Muscle of leg (tissue), 16 donors: ENCODE measurements around the gene TMEM132D. TPM values are rescaled to one million over a fixed set of nuclear protein-coding genes. Genes with fewer than 3 reads are reported as not detected.

ENCODE experiments used
- DNase-seq: peaks from one replicate; pipeline ENCODE4 v3.0.0; 2013
- H3K27ac ChIP-seq: one replicate; pipeline ENCODE4 v1.5.1; 2013; ENCODE audit warnings: mild to moderate bottlenecking, low read length, control low read depth
- H3K27me3 ChIP-seq: one replicate; pipeline ENCODE4 v1.6.1; 2013; ENCODE audit warnings: low read length; ENCODE audit not compliant: control insufficient read depth, insufficient read depth
- H3K36me3 ChIP-seq: one replicate; pipeline ENCODE4 v1.6.1; 2013; ENCODE audit warnings: low read length; ENCODE audit not compliant: control insufficient read depth, insufficient read depth
- H3K4me1 ChIP-seq: one replicate; pipeline ENCODE4 v1.6.1; 2013; ENCODE audit warnings: low read length; ENCODE audit not compliant: control insufficient read depth, insufficient read depth
- H3K4me3 ChIP-seq: one replicate; pipeline ENCODE4 v1.5.1; 2013; ENCODE audit warnings: low read length, control low read depth
- H3K9me3 ChIP-seq: replicated peaks from 2 replicates; pipeline ENCODE4 v1.6.1; 2013; ENCODE audit warnings: low read depth, low read length; ENCODE audit not compliant: control insufficient read depth
- WGBS: methylation state at CpG from one replicate; pipeline ENCODE4 v1.1.5; 2013; ENCODE audit warnings: missing lambda C conversion rate; ENCODE audit not compliant: insufficient coverage; 5-methylcytosine and 5-hydroxymethylcytosine counted together
- long read RNA-seq, 11 donors: transcript quantifications; one replicate each; lab custom pipeline, GENCODE V29; 2026
- polyA plus RNA-seq, 8 donors: library from polyadenylated mRNA; unstranded; fragments of 120-200 nt; gene quantifications; one replicate each; pipeline versions ENCODE4 v1.2.1 to v1.2.3, GENCODE V29; 2013; ENCODE audit warnings: inconsistent platforms in 1 of 8, low replicate concordance in 1 of 8; ENCODE audit not compliant: insufficient read length in 8 of 8, insufficient read depth in 1 of 8
- total RNA-seq: library from RNA; stranded (reverse); fragments of 120-200 nt; gene quantifications from one replicate; pipeline ENCODE4 v1.2.4, GENCODE V29; 2013

The TMEM132D gene
- total RNA-seq (0.44 TPM), polyA plus RNA-seq (1 to 10 TPM in 4 of 8 donors, under 1 TPM in 4; 0.60 to 2.0 (median 0.99) TPM)
- long read RNA-seq, donor 1, result 0 reads
- long read RNA-seq, donor 2, result 0 reads
- long read RNA-seq, donor 3, result 0 reads
- long read RNA-seq, donor 4, result 0 reads
- long read RNA-seq, donor 5, result 0 reads
- long read RNA-seq, donor 6, result 0 reads
- long read RNA-seq, donor 7, result 0 reads
- long read RNA-seq, donor 8, result 0 reads
- long read RNA-seq, donor 9, result 0 reads
- long read RNA-seq, donor 10, result 0 reads
- long read RNA-seq, donor 11, result 0 reads

DNA sequence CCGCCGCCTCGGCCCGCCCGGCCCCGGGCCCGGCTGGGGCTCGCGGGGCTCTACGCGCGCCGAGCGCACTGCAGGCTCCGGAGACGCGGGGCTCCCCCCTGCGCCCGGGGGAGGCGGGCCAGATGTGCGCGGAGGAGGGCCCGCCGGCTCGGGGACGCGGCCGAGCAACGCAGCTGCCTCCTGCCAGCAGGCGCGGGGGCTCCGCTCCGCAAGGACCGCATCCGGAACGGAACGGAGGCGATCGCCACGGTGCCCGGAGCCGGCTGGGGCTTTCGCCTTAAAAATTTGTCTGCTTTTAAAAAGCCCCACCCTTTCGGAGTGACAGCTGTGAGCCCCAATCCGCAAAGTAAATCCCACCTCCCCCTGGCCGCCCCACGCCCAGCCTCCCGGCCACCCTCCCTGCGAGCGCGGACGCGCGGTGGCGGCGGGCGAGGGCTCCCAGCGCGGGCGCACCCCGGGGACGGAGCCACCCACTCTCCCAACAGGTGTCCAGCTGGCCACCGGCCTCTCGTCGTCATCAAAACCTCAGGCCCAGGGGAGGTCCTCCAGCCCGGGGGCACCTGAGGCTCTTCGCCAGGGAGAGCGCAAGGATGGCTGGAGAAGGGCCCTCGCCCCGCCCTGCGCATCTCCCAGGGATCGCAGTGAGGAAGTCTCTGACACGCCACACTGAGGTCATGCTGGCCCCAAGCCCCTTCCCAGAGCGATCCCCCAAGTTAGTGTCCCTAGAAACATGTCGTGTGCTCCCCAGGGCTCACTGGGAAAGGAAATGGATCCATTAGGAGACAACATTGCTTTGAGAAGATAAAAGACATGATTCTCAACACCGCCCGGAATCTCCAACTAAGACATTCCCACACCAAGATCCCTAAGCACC, at the start of gene TMEM132D:
TMEM132D (minus strand) TSS at position 70 of the 874 bp plus-strand sequence.
- Histone ChIP-seq H3K9me3 (no peaks in the 10 kb centered on the region), H3K36me3 (no peaks in the 10 kb centered on the region), H3K27me3 (peaks cover 59% of the 10 kb centered on the region), H3K4me1 (peaks cover 2% of the 10 kb centered on the region), H3K27ac (no peak within 1 kb of the TSS), H3K4me3 (peak within 1 kb of the TSS; percentile 2)
- DNase-seq, result peak; percentile 32
- WGBS, result under 1% methylated on average over 73 of the region's 77 CpGs

DNA sequence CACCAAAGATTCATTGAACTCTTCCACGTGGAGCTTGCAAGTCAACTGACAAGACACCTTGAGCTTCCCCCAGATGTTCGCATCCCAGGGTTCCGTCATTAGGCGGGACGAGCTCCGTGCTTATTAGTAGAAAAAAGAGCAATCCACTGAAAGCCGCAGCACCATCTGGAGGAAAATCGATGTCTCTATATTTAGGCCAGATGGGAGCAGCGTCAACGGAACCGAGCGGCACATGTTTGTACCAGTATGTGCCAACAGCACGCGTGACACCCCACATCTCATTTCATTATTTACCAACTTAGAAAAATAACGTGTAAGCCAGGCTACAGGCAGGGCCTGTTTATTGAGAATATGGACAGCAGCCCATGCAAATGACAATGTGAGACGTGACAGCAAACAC, 45.8 kb upstream of the TMEM132D start:
- no peaks in the 10 kb centered on the region for H3K36me3 ChIP-seq
- no peaks in the 10 kb centered on the region for H3K4me1 ChIP-seq
- no peak for DNase-seq
- 89% methylated on average over 8 of the region's 16 CpGs for WGBS
- no peak overlapping the region for H3K4me3 ChIP-seq
- H3K9me3 ChIP-seq, result peaks cover 2% of the 10 kb centered on the region
- H3K27me3 ChIP-seq, result no peaks in the 10 kb centered on the region
- H3K27ac ChIP-seq, result no peak overlapping the region

DNA sequence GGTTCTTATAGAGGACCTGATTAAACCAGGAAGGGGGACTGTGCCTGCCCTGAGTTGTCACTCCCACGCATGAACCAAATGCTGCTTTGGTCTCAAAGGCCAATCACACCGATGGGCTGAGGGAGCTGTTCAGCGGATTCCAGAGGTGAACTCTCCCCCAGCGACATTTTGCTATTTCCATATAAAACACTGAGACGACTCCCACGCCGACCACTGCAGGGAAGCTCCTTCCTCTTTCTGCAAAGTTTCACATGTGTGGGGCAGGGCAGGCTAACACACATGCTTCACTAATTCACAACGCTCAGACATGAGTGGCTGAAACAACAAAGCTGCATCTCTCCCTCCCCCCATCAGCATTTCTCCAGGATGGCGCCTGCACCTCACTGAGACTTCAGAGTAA, 37.8 kb upstream of the TMEM132D start:
- H3K27ac ChIP-seq, result no peak overlapping the region
- no peaks in the 10 kb centered on the region for H3K36me3 ChIP-seq
- WGBS, result 36% methylated on average over 7 of the region's 9 CpGs
- DNase-seq, result no peak
- H3K4me1 ChIP-seq, result no peaks in the 10 kb centered on the region
- peaks cover 5% of the 10 kb centered on the region for H3K27me3 ChIP-seq
- no peaks in the 10 kb centered on the region for H3K9me3 ChIP-seq
- no peak overlapping the region for H3K4me3 ChIP-seq

DNA sequence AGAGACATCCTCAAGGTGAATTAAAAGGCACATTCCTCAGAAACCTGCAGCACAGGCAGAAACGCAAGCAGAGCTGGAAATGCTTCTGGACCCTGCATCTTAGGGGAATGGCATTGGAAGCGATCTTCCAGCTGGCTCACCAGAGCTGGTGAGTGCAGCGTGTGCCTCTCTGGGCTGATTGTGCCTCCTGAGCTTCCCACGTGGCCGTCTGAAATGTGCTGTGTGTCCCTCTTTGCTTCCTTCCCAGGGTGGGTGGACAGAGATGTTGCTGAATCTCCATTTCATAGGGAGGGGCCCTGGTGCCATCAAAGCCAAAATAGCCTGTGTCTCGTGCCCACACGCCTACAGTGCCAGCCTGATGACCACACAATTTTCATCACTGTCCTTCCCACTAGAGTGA, 34.3 kb upstream of the TMEM132D start:
- H3K4me1 ChIP-seq, result no peaks in the 10 kb centered on the region
- H3K4me3 ChIP-seq, result no peak overlapping the region
- peaks cover 10% of the 10 kb centered on the region for H3K27me3 ChIP-seq
- 51% methylated on average over 4 of the region's 7 CpGs for WGBS
- H3K9me3 ChIP-seq, result no peaks in the 10 kb centered on the region
- no peak for DNase-seq
- no peak overlapping the region for H3K27ac ChIP-seq
- no peaks in the 10 kb centered on the region for H3K36me3 ChIP-seq

DNA sequence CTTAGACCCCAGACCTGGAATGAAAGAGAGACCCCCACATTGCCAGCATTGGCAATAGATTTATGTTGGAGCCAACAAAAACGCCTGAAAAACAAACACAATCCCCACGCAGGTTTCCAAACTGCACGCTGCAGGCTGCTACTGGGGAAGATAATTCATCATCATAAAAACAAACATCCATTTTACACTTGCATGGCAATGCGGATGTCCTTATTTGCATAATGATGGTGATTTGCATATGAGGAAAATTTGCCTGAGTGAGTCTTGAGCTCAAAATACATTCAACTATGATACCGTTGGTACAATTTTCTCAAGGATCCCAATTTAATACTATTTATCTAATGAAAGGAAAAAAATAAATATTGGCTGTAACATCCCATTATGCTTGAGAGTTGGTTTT, 33.6 kb upstream of the TMEM132D start:
- H3K27ac ChIP-seq, result no peak overlapping the region
- no peak for DNase-seq
- no peaks in the 10 kb centered on the region for H3K36me3 ChIP-seq
- no peak overlapping the region for H3K4me3 ChIP-seq
- no CpG with 5 or more reads among the region's 5 CpGs for WGBS
- no peaks in the 10 kb centered on the region for H3K4me1 ChIP-seq
- no peaks in the 10 kb centered on the region for H3K9me3 ChIP-seq
- H3K27me3 ChIP-seq, result peaks cover 10% of the 10 kb centered on the region

DNA sequence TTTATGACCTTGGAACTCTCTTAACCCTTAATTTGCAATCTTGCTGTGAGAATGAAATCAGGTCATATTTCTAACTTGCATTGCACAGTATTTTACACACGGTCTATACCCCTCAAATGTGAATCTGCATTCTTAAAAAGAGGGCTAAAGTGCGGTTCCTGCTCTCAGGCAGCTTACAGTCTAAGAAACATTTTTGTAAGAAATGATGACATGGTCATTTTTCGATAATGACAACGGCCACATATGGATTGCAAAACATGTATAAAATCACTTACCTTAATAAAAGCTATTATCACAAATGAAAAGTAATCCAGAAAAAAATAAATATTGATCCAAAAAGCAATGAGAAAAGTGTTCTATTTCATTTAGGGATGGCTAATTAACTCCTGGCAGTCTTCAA, 24.8 kb upstream of the TMEM132D start:
- H3K27ac ChIP-seq, result no peak overlapping the region
- no peaks in the 10 kb centered on the region for H3K9me3 ChIP-seq
- H3K27me3 ChIP-seq, result no peaks in the 10 kb centered on the region
- no peak for DNase-seq
- no CpG with 5 or more reads among the region's 4 CpGs for WGBS
- no peak overlapping the region for H3K4me3 ChIP-seq
- H3K4me1 ChIP-seq, result no peaks in the 10 kb centered on the region
- no peaks in the 10 kb centered on the region for H3K36me3 ChIP-seq

DNA sequence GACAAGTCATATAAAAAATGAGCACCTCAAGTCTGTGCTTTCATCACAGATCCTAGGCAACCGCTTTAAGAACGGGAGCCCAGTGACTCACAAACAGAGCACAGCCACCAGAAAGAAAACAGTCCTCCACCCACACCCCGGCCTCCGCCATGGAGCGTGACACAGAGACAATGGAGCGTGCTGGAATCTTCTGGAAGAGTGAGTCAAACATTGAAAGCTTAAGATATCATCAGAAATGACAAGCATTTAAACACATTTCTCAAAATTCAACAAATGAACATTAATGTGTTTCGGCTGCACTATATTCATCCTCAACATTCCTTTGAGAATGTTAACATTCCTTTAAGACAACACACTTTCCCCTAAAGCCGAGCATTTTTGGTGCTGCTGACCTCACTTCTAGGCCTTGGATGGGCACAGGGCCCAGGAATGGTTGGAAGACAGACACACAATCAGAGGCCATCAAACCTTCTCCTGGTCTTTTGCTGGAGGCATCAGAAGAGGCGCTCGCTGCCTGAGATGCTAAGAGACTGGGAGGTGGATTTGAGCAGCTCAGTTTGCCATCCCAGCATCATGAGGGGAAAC, 23.6 kb upstream of the TMEM132D start:
- DNase-seq, result no peak
- WGBS, result 85% methylated on average over 4 of the region's 10 CpGs
- Histone ChIP-seq H3K4me3 (no peak overlapping the region), H3K27ac (no peak overlapping the region), H3K27me3 (no peaks in the 10 kb centered on the region), H3K4me1 (no peaks in the 10 kb centered on the region), H3K9me3 (no peaks in the 10 kb centered on the region), H3K36me3 (no peaks in the 10 kb centered on the region)

DNA sequence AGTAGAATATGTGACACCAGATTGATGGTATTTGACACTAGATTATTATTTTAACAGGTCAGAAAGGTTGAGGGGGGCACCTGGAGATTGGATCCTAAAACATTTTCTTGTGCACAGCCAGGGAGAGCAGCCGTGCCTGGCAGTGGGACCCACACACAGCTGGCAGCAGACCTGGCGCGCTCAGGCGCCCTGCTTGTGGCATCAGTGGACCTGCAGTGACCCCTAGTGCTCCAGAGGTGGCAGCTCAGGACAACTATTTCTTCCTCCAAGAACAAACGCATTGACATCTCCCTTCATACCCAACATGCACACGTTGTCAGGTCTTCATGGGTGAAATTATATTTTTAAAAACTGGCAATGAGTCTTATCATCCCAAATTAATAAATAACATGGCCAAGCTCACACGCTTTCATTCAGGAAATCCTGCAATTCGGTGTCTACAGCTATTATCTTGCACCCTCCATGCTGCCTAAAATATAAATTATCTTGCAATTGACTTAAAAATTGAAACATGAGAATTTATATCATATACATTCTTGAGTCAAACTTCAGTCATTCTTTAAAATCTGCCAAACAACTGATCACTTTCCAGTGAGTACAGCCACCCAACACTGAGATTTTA, 7.7 kb upstream of the TMEM132D start:
- Histone ChIP-seq H3K27me3 (peaks cover 41% of the 10 kb centered on the region), H3K36me3 (no peaks in the 10 kb centered on the region), H3K4me3 (no peak overlapping the region), H3K27ac (no peak overlapping the region), H3K9me3 (no peaks in the 10 kb centered on the region), H3K4me1 (no peaks in the 10 kb centered on the region)
- 0% methylated on average over 6 of the region's 8 CpGs for WGBS
- peak; percentile 58 for DNase-seq

DNA sequence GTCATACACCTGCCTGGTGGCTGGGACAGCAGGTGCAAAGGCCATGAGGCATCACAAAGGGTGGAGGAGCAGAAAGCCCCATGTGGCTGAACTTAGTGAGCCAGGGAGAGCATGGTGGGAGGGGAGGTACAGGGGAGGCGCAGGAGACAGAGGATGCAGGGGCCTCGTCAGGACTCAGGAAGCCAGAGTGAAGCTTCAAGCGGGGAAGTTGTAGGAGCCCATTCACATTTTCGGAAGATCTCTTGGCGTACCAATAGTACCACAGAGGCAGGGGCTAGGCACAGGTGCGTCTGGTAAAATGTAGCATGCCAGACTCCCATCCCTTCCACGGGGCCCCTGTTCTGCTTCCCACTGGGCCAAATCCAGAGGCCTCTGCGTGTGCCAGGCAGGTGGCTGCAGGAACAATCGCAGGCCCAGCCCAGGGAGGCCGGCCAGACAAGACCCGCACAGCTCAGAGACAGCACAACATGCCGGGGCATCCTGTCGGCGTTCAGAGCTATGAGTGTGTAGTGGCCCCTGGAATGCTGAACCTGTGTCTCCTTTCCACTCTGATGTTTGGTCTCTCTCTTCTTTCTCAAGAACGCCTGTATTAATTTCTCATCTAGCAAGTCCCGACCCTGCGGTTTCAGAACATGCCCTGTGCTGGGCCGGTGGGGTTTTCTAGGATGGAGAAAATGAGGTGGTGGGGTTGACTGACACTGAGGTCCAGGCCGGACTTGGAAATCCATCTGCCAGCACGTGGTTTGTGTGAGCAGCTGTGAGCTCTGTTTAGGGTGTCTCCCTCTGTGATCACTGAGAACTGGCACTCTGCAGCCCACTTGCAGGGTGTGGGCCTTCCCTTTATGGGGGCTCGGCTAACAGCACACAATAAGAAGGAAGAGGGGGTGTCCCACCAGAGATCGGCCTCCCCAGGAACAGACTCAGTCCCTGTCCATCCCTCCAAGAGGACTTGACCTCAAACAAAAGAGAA, 5.5 kb upstream of the TMEM132D start:
- WGBS, result 85% methylated on average over 17 of the region's 22 CpGs

More for the DNA sequence above, 5.5 kb upstream of the TMEM132D start:
- Histone ChIP-seq H3K27ac (no peak overlapping the region), H3K27me3 (peaks cover 47% of the 10 kb centered on the region), H3K4me1 (peaks cover under 1% of the 10 kb centered on the region), H3K36me3 (no peaks in the 10 kb centered on the region), H3K4me3 (no peak overlapping the region), H3K9me3 (no peaks in the 10 kb centered on the region)
- DNase-seq, result no peak
